Motor neuron (in vitro differentiated cells): ENCODE measurements around the gene FNTB. TPM values are rescaled to one million over a fixed set of nuclear protein-coding genes. Genes with fewer than 3 reads are reported as not detected.
A peak's percentile ranks its signal among the peaks of the same experiment; 100 is the strongest.

Experiments used
- ATAC-seq, 8 experiments: fragments of 200-7000 bp; cut with Tn5 transposase; replicated peaks in 6 of 8; 2 replicates each; pipeline ENCODE4 v1.8.0; 2021; ENCODE audit warnings: mild to moderate bottlenecking in 8 of 8, moderate library complexity in 8 of 8
- H3K27ac ChIP-seq, 2 donors: fragments of 250-450 bp; sonication (Bioruptor Pico); 2 replicates each; pipeline ENCODE4 v1.9.0; 2021; ENCODE audit warnings: antibody characterized with exemption in 2 of 2, mild to moderate bottlenecking in 2 of 2, moderate library complexity in 1 of 2
- H3K4me1 ChIP-seq, 2 donors: fragments of 250-450 bp; sonication (Bioruptor Pico); replicated peaks in 1 of 2; 2 replicates each; pipeline ENCODE4 v1.6.1; 2021; ENCODE audit warnings: antibody characterized with exemption in 2 of 2, mild to moderate bottlenecking in 2 of 2, moderate library complexity in 1 of 2
- H3K4me3 ChIP-seq, 5 donors: fragments of 250-450 bp; sonication (Bioruptor Pico); 2 replicates each; pipeline ENCODE4 v1.9.0; 2021; ENCODE audit warnings: antibody characterized with exemption in 5 of 5, mild to moderate bottlenecking in 5 of 5, moderate library complexity in 4 of 5
- WGBS, 10 experiments: fragments of 450-650 bp; shearing (Covaris generic); methylation state at CpG; one replicate each; pipeline ENCODE4 v1.0.0; 2022; 5-methylcytosine and 5-hydroxymethylcytosine counted together
- in situ Hi-C, 9 experiments: fragments of 400-800 bp; cut with MboI; loops; one replicate each; pipeline ENCODE4 v1.15.0; 2021; ENCODE audit warnings: low sequenced_read_pairs in 9 of 9, low pct_unique_long_range_greater_than_20kb in 2 of 9; ENCODE audit not compliant: unreplicated experiment in 9 of 9
- total RNA-seq, 8 experiments: library from RNA; unstranded; fragments of 300-600 nt; gene quantifications; 2 replicates each; pipeline versions ENCODE4 v1.2.3 to v1.2.4, GENCODE V29; 2022

FNTB gene
- total RNA-seq, 8 experiments from 2014 or later = 12.7 to 22.5 (median 15.5) TPM

DNA sequence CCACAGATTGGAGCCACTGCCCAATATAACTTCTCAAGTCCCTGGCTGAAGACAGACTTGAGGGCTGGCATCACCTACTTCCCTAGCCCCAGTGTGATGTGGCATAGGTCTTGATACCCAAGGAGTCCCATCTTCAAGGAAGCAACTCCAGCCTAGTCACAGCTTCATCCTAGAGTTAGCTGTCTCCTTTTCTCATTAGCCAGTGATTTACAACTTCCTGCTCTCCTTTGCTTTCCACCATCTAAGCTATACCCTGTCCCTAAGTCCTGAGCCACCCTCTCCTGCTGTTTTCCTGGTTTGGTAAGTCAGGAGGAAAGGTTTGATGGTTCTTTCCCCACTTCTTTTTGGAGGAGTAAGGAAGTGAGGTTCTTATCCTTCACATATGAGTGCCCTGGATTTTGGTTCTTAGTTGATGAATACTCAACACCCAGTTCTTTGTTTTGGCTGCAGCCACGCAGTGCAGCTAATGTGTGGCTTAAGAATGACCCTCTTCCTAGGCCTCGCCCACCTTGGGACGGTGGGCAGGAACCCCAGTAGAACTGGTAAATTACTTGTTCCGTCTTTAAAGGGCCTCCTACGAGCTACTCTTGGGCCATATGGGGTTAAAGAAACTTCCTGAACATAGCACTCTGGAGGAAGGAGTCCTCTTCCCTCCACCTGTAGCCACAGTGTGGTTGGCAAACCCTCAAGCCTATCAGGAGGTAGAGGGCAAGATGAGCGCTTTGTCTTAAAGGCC is 40.2 kb upstream of the FNTB start:
- Histone ChIP-seq H3K27ac (no peak overlapping the region), H3K4me1 (peaks cover 0 to 6% of the 10 kb centered on the region in 2 donors), H3K4me3 (no peak overlapping the region)
- no peak for ATAC-seq
- in situ Hi-C loops = no loop called here
- 0 to 100% (median 90%) methylated on average over 1 to 5 of the region's 6 CpGs; no CpG with 5 or more reads in 2 of the 10 experiments for WGBS, 10 experiments

DNA sequence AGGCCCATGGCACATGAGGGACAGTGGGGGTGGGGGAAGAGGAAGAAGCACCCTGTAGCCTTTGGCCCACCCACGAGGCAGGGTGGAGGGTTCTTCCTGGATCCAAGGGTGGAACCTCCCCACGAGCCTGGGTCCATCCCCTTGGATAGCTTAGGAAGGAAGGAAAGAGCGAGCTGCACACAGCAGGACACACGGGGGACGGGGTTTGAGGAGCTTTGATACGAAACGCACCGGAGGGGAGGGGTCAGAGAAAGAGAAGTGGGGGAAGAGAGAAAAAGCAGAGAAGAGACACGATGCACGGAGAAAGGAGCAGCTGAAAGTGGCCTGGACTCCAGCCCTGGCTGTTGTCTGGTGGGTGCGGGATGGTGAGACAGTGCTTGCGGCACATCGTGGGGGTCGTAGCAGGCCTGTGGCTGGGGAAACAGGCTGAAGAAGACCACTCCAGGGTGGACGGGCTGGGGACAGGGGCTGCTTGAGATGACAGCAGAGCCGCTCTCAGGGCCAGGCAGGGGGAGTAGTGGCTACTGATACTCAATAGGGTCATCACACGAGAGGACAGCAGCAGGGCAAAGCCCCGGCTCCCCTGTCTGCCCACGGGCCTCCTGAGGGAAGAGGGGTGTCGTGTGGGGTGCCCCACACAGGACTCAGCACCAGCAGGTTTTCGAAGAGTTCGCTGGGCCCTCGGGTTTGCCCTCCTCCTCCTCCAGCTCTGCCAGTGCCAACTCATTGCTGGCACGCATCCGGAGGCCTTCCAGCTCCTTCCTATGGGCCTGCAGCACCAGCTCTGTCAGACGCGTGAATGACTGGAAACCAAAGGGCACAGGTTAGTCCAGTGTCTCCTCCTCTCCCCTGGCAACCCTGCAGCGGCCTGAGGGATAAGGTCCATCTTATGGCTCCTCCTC is 38.7 kb upstream of the FNTB start:
- Histone ChIP-seq H3K4me3 (no peak overlapping the region), H3K27ac (no peak overlapping the region), H3K4me1 (peaks cover 0 to 6% of the 10 kb centered on the region in 2 donors)
- no peak for ATAC-seq
- in situ Hi-C loops = no loop called here
- 50 to 100% (median 93%) methylated on average over 1 to 9 of the region's 28 CpGs; no CpG with 5 or more reads in 2 of the 10 experiments for WGBS, 10 experiments

DNA sequence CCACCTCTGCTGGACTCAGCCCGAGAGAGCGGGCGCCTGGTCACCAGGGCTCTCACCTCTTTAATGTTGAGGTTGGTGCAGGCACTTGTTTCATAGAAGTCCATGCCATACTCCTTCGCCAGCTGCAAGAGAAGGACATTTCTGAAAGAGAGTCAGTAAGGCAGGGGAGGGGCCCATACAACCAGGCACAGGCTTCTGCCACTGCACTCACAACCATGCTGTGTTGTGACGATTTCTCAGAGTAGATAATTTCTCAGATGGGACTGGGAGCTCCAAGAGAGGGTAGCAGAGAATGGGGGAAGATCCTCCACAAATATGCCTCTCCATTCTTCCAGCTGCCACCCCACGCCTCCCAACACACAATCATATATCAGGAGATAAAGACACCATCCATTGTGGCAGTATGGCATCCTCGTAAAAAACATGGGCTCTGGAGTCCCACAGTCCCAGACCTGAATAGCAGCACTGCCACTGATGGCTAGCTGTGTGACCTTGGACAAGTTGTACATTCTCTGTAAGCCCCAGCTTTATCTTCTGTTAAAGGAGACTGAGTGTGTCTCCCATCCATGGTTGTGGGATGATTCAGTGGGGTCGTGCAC is 38.0 kb upstream of the FNTB start:
- H3K27ac ChIP-seq = no peak overlapping the region
- no peak overlapping the region for H3K4me3 ChIP-seq
- in situ Hi-C loops = no loop called here
- 29 to 100% (median 88%) methylated on average over 1 to 5 of the region's 8 CpGs; no CpG with 5 or more reads in 3 of the 10 experiments for WGBS, 10 experiments
- no peak for ATAC-seq
- peaks cover 0 to 4% of the 10 kb centered on the region in 2 donors for H3K4me1 ChIP-seq

- in situ Hi-C loops = no loop called here
- H3K4me1 ChIP-seq = no peaks in the 10 kb centered on the region
- no peak for ATAC-seq
- 91 to 100% (median 98%) methylated on average over 1 to 7 of the region's 8 CpGs; no CpG with 5 or more reads in 6 of the 10 experiments for WGBS, 10 experiments
- H3K4me3 ChIP-seq = no peak overlapping the region
- H3K27ac ChIP-seq = no peak overlapping the region
These were observed 35.8 kb upstream of the FNTB start for GRCh38 chr14:64950889-64951288.

- WGBS, 10 experiments = 95 to 100% (median 100%) methylated on average over 1 to 4 of the region's 8 CpGs; no CpG with 5 or more reads in 7 of the 10 experiments
- in situ Hi-C loops = no loop called here
- no peak overlapping the region for H3K4me3 ChIP-seq
- no peak for ATAC-seq
- no peaks in the 10 kb centered on the region for H3K4me1 ChIP-seq
- H3K27ac ChIP-seq = no peak overlapping the region
These were observed 35.4 kb upstream of the FNTB start for GRCh38 chr14:64951291-64951690.

- Histone ChIP-seq H3K27ac (no peak overlapping the region), H3K4me1 (no peaks in the 10 kb centered on the region), H3K4me3 (no peak overlapping the region)
- in situ Hi-C loops = no loop called here
- ATAC-seq = no peak
These were observed 35.0 kb upstream of the FNTB start for GRCh38 chr14:64951724-64952123.

GRCh38 chr14:64952598-64953309 is 33.9 kb upstream of the FNTB start:
- WGBS, 10 experiments = 60 to 100% (median 87%) methylated on average over 1 to 7 of the region's 7 CpGs; no CpG with 5 or more reads in 2 of the 10 experiments
- no peak overlapping the region for H3K27ac ChIP-seq
- peak in 2 of 8 experiments; percentile 27 to 45 for ATAC-seq
- no peaks in the 10 kb centered on the region for H3K4me1 ChIP-seq
- H3K4me3 ChIP-seq = no peak overlapping the region
- in situ Hi-C loops = no loop called here

DNA sequence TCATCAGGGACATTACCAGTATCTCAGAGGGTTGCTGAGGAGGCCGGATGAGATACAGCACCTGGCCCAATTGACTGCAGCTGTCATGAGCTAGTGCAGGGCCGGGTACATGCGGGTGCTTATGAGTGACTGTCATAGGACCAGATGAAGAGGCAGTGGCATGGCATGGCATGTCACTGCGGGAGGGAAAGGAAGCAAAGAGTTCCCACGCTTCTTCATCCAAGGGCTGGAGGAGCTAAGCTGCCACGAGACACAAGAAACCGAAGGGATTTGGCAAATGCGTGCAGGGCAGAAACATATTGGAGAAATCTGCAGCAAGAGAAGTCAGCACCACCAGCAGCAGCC is 33.4 kb upstream of the FNTB start:
- in situ Hi-C loops = no loop called here
- ATAC-seq = no peak
- 87 to 100% (median 98%) methylated on average over 1 to 4 of the region's 8 CpGs; no CpG with 5 or more reads in 4 of the 10 experiments for WGBS, 10 experiments
- Histone ChIP-seq H3K4me1 (no peaks in the 10 kb centered on the region), H3K27ac (no peak overlapping the region), H3K4me3 (no peak overlapping the region)

GRCh38 chr14:64953661-64954060 is 33.0 kb upstream of the FNTB start:
- no peaks in the 10 kb centered on the region for H3K4me1 ChIP-seq
- H3K27ac ChIP-seq = no peak overlapping the region
- H3K4me3 ChIP-seq = no peak overlapping the region
- no peak for ATAC-seq
- 70 to 100% (median 97%) methylated on average over 1 to 6 of the region's 6 CpGs; no CpG with 5 or more reads in 3 of the 10 experiments for WGBS, 10 experiments
- in situ Hi-C loops = no loop called here

- in situ Hi-C loops = no loop called here
- Histone ChIP-seq H3K4me1 (no peaks in the 10 kb centered on the region), H3K27ac (no peak overlapping the region), H3K4me3 (no peak overlapping the region)
- WGBS, 10 experiments = 80 to 100% (median 86%) methylated on average over 1 to 7 of the region's 9 CpGs; no CpG with 5 or more reads in 4 of the 10 experiments
- ATAC-seq = no peak
These were observed 32.0 kb upstream of the FNTB start for GRCh38 chr14:64954491-64955240.

GRCh38 chr14:64955297-64955696 is 31.4 kb upstream of the FNTB start:
- in situ Hi-C loops = no loop called here

More at GRCh38 chr14:64955297-64955696, 31.4 kb upstream of the FNTB start:
- 75 to 100% (median 83%) methylated on average over 1 to 4 of the region's 6 CpGs; no CpG with 5 or more reads in 6 of the 10 experiments for WGBS, 10 experiments
- no peaks in the 10 kb centered on the region for H3K4me1 ChIP-seq
- peak in 1 of 8 experiments; percentile 39 for ATAC-seq
- H3K4me3 ChIP-seq = no peak overlapping the region
- no peak overlapping the region for H3K27ac ChIP-seq
